SK-N-SH treated with all-trans-retinoic acid at 6 μM for 48 hours (cell line): ENCODE measurements around the gene SCGB1A1.

Experiments
- ATAC-seq: fragments of 200-7000 bp; cut with Tn5 transposase; 3 replicates; pipeline ENCODE4 v1.9.1; 2020; ENCODE audit warnings: mild to moderate bottlenecking, moderate library complexity
- ARNTL ChIP-seq: fragments of 450-650 bp; formaldehyde crosslinking; IDR thresholded peaks from 2 replicates; pipeline ENCODE4 v1.5.0; 2020; ENCODE audit warnings: low read depth, mild to moderate bottlenecking, moderate library complexity, borderline replicate concordance
- BACH2 ChIP-seq: fragments of 250-450 bp; sonication (Bioruptor Pico); IDR thresholded peaks from 2 replicates; pipeline ENCODE4 v1.9.0; 2021; ENCODE audit warnings: mild to moderate bottlenecking, borderline replicate concordance
- CREB5 ChIP-seq: fragments of 250-450 bp; sonication (Bioruptor Pico); IDR thresholded peaks from 2 replicates; pipeline ENCODE4 v1.5.1; 2020; ENCODE audit warnings: low read depth, mild to moderate bottlenecking, moderate library complexity
- CSDC2 ChIP-seq: fragments of 250-450 bp; sonication (Bioruptor Pico); IDR thresholded peaks from 2 replicates; pipeline ENCODE4 v1.5.0; 2020; ENCODE audit warnings: mild to moderate bottlenecking, moderate library complexity
- CSRNP3 ChIP-seq: fragments of 250-450 bp; sonication (Bioruptor Pico); IDR thresholded peaks from 2 replicates; pipeline ENCODE4 v1.5.1; 2021; ENCODE audit warnings: mild to moderate bottlenecking, moderate library complexity
- ESRRG ChIP-seq: fragments of 250-450 bp; sonication (Bioruptor Pico); IDR thresholded peaks from 2 replicates; pipeline ENCODE4 v1.6.1; 2021; ENCODE audit warnings: mild to moderate bottlenecking
- GLIS3 ChIP-seq: fragments of 250-450 bp; sonication (Bioruptor Pico); IDR thresholded peaks from 2 replicates; pipeline ENCODE4 v1.5.0; 2020; ENCODE audit warnings: mild to moderate bottlenecking, moderate library complexity
- ISL1 ChIP-seq: fragments of 250-450 bp; sonication (Bioruptor Pico); IDR thresholded peaks from 2 replicates; pipeline ENCODE4 v2.1.2; 2022; ENCODE audit warnings: mild to moderate bottlenecking, moderate library complexity
- OSR1 ChIP-seq: fragments of 250-450 bp; sonication (Bioruptor Pico); IDR thresholded peaks from 2 replicates; pipeline ENCODE4 v1.8.0; 2022; ENCODE audit warnings: moderate library complexity, mild to moderate bottlenecking, inconsistent platforms
- PATZ1 ChIP-seq: fragments of 250-450 bp; sonication (Bioruptor Pico); IDR thresholded peaks from 2 replicates; pipeline ENCODE4 v1.8.0; 2020; ENCODE audit warnings: mild to moderate bottlenecking, moderate library complexity, borderline replicate concordance
- POU6F1 ChIP-seq: fragments of 250-450 bp; sonication (Bioruptor Pico); IDR thresholded peaks from 2 replicates; pipeline ENCODE4 v1.8.0; 2021; ENCODE audit warnings: low read depth, mild to moderate bottlenecking, moderate library complexity, borderline replicate concordance
- PPARA ChIP-seq: fragments of 250-450 bp; sonication (Bioruptor Pico); IDR thresholded peaks from 2 replicates; pipeline ENCODE4 v1.5.0; 2020; ENCODE audit warnings: mild to moderate bottlenecking, borderline replicate concordance
- RARB ChIP-seq: fragments of 250-450 bp; sonication (Bioruptor Pico); IDR thresholded peaks from 2 replicates; pipeline ENCODE4 v1.8.0; 2021; ENCODE audit warnings: mild to moderate bottlenecking, moderate library complexity
- SNAI2 ChIP-seq: fragments of 250-450 bp; sonication (Bioruptor Pico); IDR thresholded peaks from 2 replicates; pipeline ENCODE4 v1.5.0; 2020; ENCODE audit warnings: mild to moderate bottlenecking, moderate library complexity
- TCF4 ChIP-seq: fragments of 250-450 bp; sonication (Bioruptor Pico); IDR thresholded peaks from 2 replicates; pipeline ENCODE4 v1.8.0; 2021; ENCODE audit warnings: mild to moderate bottlenecking, moderate library complexity, borderline replicate concordance
- TOX ChIP-seq: fragments of 250-450 bp; sonication (Bioruptor Pico); IDR thresholded peaks from 2 replicates; pipeline ENCODE4 v1.8.0; 2021; ENCODE audit warnings: mild to moderate bottlenecking, moderate library complexity, borderline replicate concordance
- TSHZ2 ChIP-seq: fragments of 250-450 bp; sonication (Bioruptor Pico); IDR thresholded peaks from 2 replicates; pipeline ENCODE4 v1.5.0; 2020; ENCODE audit warnings: mild to moderate bottlenecking, moderate library complexity
- ZC3H10 ChIP-seq: fragments of 250-450 bp; sonication (Bioruptor Pico); IDR thresholded peaks from 2 replicates; pipeline ENCODE4 v1.5.1; 2021; ENCODE audit warnings: mild to moderate bottlenecking, moderate library complexity
- ZFP3 ChIP-seq: fragments of 250-450 bp; sonication (Bioruptor Pico); IDR thresholded peaks from 2 replicates; pipeline ENCODE4 v1.5.0; 2020; ENCODE audit warnings: mild to moderate bottlenecking, moderate library complexity
- ZNF565 ChIP-seq: fragments of 450-650 bp; formaldehyde crosslinking; conservative IDR thresholded peaks from 2 replicates; pipeline ENCODE4 v1.5.0; 2020; ENCODE audit warnings: low read depth, mild to moderate bottlenecking, moderate library complexity
- ZNF70 ChIP-seq: fragments of 450-650 bp; formaldehyde crosslinking; IDR thresholded peaks from 2 replicates; pipeline ENCODE4 v1.5.0; 2020; ENCODE audit warnings: mild to moderate bottlenecking, moderate library complexity
- ZNF8 ChIP-seq: fragments of 450-650 bp; formaldehyde crosslinking; IDR thresholded peaks from 2 replicates; pipeline ENCODE4 v1.5.0; 2020; ENCODE audit warnings: mild to moderate bottlenecking, moderate library complexity

The SCGB1A1 gene

GRCh38 chr11:62399878-62400266 lies 19.0 kb upstream of the SCGB1A1 start (continued):
- TF ChIP-seq SNAI2, result no peak
- no peak for TF ChIP-seq TOX (CRISPR knock-in tag)
- no peak for TF ChIP-seq ZNF565 (CRISPR knock-in tag)
- TF ChIP-seq CSRNP3 (CRISPR knock-in tag), result no peak
- no peak for TF ChIP-seq ARNTL (CRISPR knock-in tag)
- TF ChIP-seq, all 23 proteins: peak for 0

GRCh38 chr11:62400281-62400680 lies 18.6 kb upstream of the SCGB1A1 start:
- ATAC-seq, result peak; percentile 6
- TF ChIP-seq CSDC2, result no peak
- TF ChIP-seq CREB5 (CRISPR knock-in tag), result no peak
- no peak for TF ChIP-seq RARB
- no peak for TF ChIP-seq ZNF70
- no peak for TF ChIP-seq ZNF565 (CRISPR knock-in tag)
- no peak for TF ChIP-seq PPARA
- no peak for TF ChIP-seq ESRRG (CRISPR knock-in tag)
- TF ChIP-seq ARNTL (CRISPR knock-in tag), result no peak
- TF ChIP-seq ZFP3 (CRISPR knock-in tag), result no peak
- no peak for TF ChIP-seq ZNF8
- no peak for TF ChIP-seq GLIS3 (CRISPR knock-in tag)
- TF ChIP-seq TCF4 (CRISPR knock-in tag), result no peak
- no peak for TF ChIP-seq PATZ1 (CRISPR knock-in tag)
- TF ChIP-seq BACH2 (CRISPR knock-in tag), result no peak
- TF ChIP-seq CSRNP3 (CRISPR knock-in tag), result no peak
- no peak for TF ChIP-seq ISL1 (CRISPR knock-in tag)

- peak; percentile 92 for ATAC-seq
- TF ChIP-seq PATZ1 (CRISPR knock-in tag) (peak; percentile 45; the same call in 1 of the 2 replicates), CSDC2 (0 out of 2 replicates have a peak, but pooled peaks have one; percentile 22), ZNF70 (no peak; the same call in 1 of the 2 replicates), POU6F1 (CRISPR knock-in tag) (no peak), OSR1 (CRISPR knock-in tag) (no peak), TSHZ2 (CRISPR knock-in tag) (peak; percentile 87), ZNF8 (no peak), ZNF565 (CRISPR knock-in tag) (peak; percentile 60; the same call in 1 of the 2 replicates), PPARA (no peak), BACH2 (CRISPR knock-in tag) (no peak), ESRRG (CRISPR knock-in tag) (no peak), ZC3H10 (0 out of 2 replicates have a peak, but pooled peaks have one; percentile 11), GLIS3 (CRISPR knock-in tag) (no peak), CREB5 (CRISPR knock-in tag) (0 out of 2 replicates have a peak, but pooled peaks have one; percentile 63), SNAI2 (peak; percentile 65), ARNTL (CRISPR knock-in tag) (no peak)
These were observed 18.1 kb upstream of the SCGB1A1 start for GRCh38 chr11:62400760-62401159.
